Breast epithelium (tissue), 4 donors: Measurements from ENCODE around the gene OR12D3. TPM values are rescaled to one million over a fixed set of nuclear protein-coding genes. Genes with fewer than 3 reads are reported as not detected.

Source experiments
- DNase-seq, 2 donors: peaks; one replicate each; pipeline ENCODE4 v3.0.0-alpha.2; 2019; ENCODE audit warnings: low spot score in 2 of 2
- H3K27ac ChIP-seq, 2 donors: fragments of 200-600 bp; sonication (generic) in 1 of 2; one replicate each; pipeline ENCODE4 v1.5.1; 2016 to 2019; ENCODE audit warnings: mild to moderate bottlenecking in 1 of 2
- H3K27me3 ChIP-seq, 2 donors: fragments of 200-600 bp; sonication (generic) in 1 of 2; one replicate each; pipeline versions ENCODE4 v1.5.1 to v1.6.0; 2017 to 2019; ENCODE audit warnings: control low read depth in 1 of 2, mild to moderate bottlenecking in 1 of 2
- H3K36me3 ChIP-seq: fragments of 200-600 bp; one replicate; pipeline ENCODE4 v1.5.1; 2019
- H3K4me1 ChIP-seq, 2 donors: fragments of 200-600 bp; sonication (generic); one replicate each; pipeline ENCODE4 v1.5.1; 2016 to 2019; ENCODE audit warnings: control low read depth in 1 of 2
- H3K4me3 ChIP-seq, 3 donors: fragments of 200-600 bp; sonication (generic); 1 replicate in 2 of 3; 2 replicates in 1 of 3; pipeline ENCODE4 v1.5.1; 2016 to 2019; ENCODE audit warnings: mild to moderate bottlenecking in 3 of 3, moderate library complexity in 2 of 3
- H3K9me3 ChIP-seq, 2 donors: fragments of 200-600 bp; sonication (generic) in 1 of 2; one replicate each; pipeline ENCODE4 v1.5.1; 2016 to 2019; ENCODE audit warnings: control low read depth in 1 of 2
- CTCF ChIP-seq, 3 donors: fragments of 450-650 bp; IDR thresholded peaks; one replicate each; pipeline ENCODE4 v1.5.1; 2016 to 2017; ENCODE audit warnings: antibody characterized with exemption in 3 of 3, mild to moderate bottlenecking in 3 of 3, moderate library complexity in 3 of 3
- POLR2A ChIP-seq: fragments of 450-650 bp; IDR thresholded peaks from one replicate; pipeline ENCODE4 v1.6.1; 2016; ENCODE audit warnings: antibody characterized with exemption, mild to moderate bottlenecking, moderate library complexity
- POLR2AphosphoS5 ChIP-seq, 3 donors: sonication (generic); formaldehyde crosslinking; IDR thresholded peaks; one replicate each; pipeline ENCODE4 v1.6.1; 2017; ENCODE audit warnings: antibody characterized with exemption in 3 of 3
- intact Hi-C: fragments of 100-400 bp; cut with DNase I; formaldehyde crosslinking; loops from one replicate; pipeline ENCODE4 v1.15.1; 2023; ENCODE audit warnings: low total_unique reads
- total RNA-seq, 3 donors: library from RNA; depleted of rRNA; stranded (reverse); fragments of >200 nt; gene quantifications; one replicate each; pipeline ENCODE4 v1.1.0, GENCODE V29; 2016

OR12D3 gene
- total RNA-seq, 3 donors from 2014 or later = not detected

DNA sequence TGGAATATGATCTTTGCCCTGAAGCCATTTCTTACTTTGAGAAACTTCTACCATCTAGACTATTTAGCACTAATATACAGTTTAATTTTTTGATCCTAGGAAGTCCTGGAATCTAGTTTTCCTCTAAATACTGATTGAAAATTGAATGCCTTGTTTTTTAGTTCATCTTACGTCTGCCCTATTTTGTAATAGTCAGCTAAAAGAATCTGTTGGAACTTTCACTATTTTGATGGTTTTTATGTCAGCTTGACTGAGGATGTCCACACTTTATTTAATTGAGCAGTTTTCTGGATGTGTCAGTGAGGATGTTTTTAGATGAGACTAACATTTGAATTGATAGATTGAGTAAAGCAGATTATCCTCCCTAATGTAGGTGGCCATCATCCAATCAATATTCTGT lies 28.7 kb upstream of the OR12D3 start:
- intact Hi-C loops = no loop called here
- H3K27me3 ChIP-seq = no peaks in the 10 kb centered on the region
- H3K36me3 ChIP-seq = no peaks in the 10 kb centered on the region
- H3K4me1 ChIP-seq = no peaks in the 10 kb centered on the region
- H3K9me3 ChIP-seq = no peaks in the 10 kb centered on the region
- TF ChIP-seq CTCF (IDR thresholded peaks at IDR 0.05) = no peak
- TF ChIP-seq POLR2AphosphoS5 (IDR thresholded peaks at IDR 0.05) = no peak
- no peak for TF ChIP-seq POLR2A
- DNase-seq = no peak
- no peak overlapping the region for H3K4me3 ChIP-seq
- H3K27ac ChIP-seq = no peak overlapping the region

GRCh38 chr6:29399525-29399924 lies 24.4 kb upstream of the OR12D3 start:
- H3K4me1 ChIP-seq = no peaks in the 10 kb centered on the region
- H3K4me3 ChIP-seq = no peak overlapping the region
- no peaks in the 10 kb centered on the region for H3K9me3 ChIP-seq
- H3K27ac ChIP-seq = no peak overlapping the region
- intact Hi-C loops = no loop called here
- DNase-seq = no peak
- H3K27me3 ChIP-seq = no peaks in the 10 kb centered on the region
- H3K36me3 ChIP-seq = no peaks in the 10 kb centered on the region
- TF ChIP-seq POLR2AphosphoS5 (IDR thresholded peaks at IDR 0.05) = no peak
- TF ChIP-seq CTCF (IDR thresholded peaks at IDR 0.05) = no peak
- TF ChIP-seq POLR2A = no peak

- DNase-seq = no peak
- Histone ChIP-seq H3K9me3 (no peaks in the 10 kb centered on the region), H3K4me3 (no peak within 1 kb of the TSS), H3K36me3 (no peaks in the 10 kb centered on the region), H3K27me3 (no peaks in the 10 kb centered on the region), H3K4me1 (no peaks in the 10 kb centered on the region), H3K27ac (no peak within 1 kb of the TSS)
- no peak for TF ChIP-seq POLR2AphosphoS5 (IDR thresholded peaks at IDR 0.05)
- no peak for TF ChIP-seq CTCF (IDR thresholded peaks at IDR 0.05)
- TF ChIP-seq POLR2A = no peak
- intact Hi-C loops = no loop called here
These were observed 20.2 kb upstream of the OR12D3 start, which contains the start of gene OR12D2 for GRCh38 chr6:29395331-29395730. TSS of gene OR12D2 (plus strand) at chr6:29395631. CDS start at chr6:29396700, 1,069 bp downstream.

GRCh38 chr6:29388533-29388932 lies 13.4 kb upstream of the OR12D3 start:
- no peak for TF ChIP-seq POLR2A
- Histone ChIP-seq H3K27ac (no peak overlapping the region), H3K4me3 (no peak overlapping the region), H3K36me3 (no peaks in the 10 kb centered on the region), H3K4me1 (no peaks in the 10 kb centered on the region), H3K9me3 (no peaks in the 10 kb centered on the region), H3K27me3 (no peaks in the 10 kb centered on the region)
- no peak for DNase-seq
- intact Hi-C loops = no loop called here

DNA sequence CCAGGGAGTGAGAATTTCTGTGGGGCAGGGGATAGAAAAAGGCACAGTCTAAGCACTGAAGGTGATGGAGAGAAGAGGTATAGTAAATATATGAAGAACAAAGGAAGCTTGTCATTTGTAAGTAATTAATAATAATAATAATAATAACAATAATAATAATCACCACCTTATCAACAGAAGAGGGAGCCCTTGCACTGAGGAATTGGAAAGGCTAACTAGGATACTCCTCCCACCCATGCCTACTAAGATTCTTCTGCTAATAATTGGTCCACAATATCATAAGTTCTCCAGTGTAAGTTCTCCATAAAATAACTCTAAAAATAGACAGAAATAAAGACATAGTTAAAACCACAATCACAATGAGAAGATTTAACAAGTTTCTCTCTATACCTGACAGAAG lies 912 bp upstream of the OR12D3 start:
- DNase-seq = no peak
- Histone ChIP-seq H3K27me3 (no peaks in the 10 kb centered on the region), H3K36me3 (no peaks in the 10 kb centered on the region), H3K4me1 (no peaks in the 10 kb centered on the region), H3K9me3 (peaks cover 0 to 3% of the 10 kb centered on the region in 2 donors), H3K27ac (no peak overlapping the region), H3K4me3 (no peak overlapping the region)
- intact Hi-C loops = no loop called here
- TF ChIP-seq CTCF (IDR thresholded peaks at IDR 0.05) (no peak), POLR2AphosphoS5 (IDR thresholded peaks at IDR 0.05) (no peak), POLR2A (no peak)

- H3K27me3 ChIP-seq = no peaks in the 10 kb centered on the region
- no peaks in the 10 kb centered on the region for H3K36me3 ChIP-seq
- H3K4me1 ChIP-seq = no peaks in the 10 kb centered on the region
- TF ChIP-seq CTCF (IDR thresholded peaks at IDR 0.05) (no peak), POLR2AphosphoS5 (IDR thresholded peaks at IDR 0.05) (no peak), POLR2A (no peak)
- H3K4me3 ChIP-seq = no peak within 1 kb of the TSS
- no peak within 1 kb of the TSS for H3K27ac ChIP-seq
- intact Hi-C loops = no loop called here
- no peak for DNase-seq
- peaks cover 0 to 3% of the 10 kb centered on the region in 2 donors for H3K9me3 ChIP-seq
These were observed 6.3 kb downstream of the OR12D3 start, which contains the start of gene OR5V1 for GRCh38 chr6:29368765-29369164. TSS of gene OR5V1 (minus strand) at chr6:29368865. CDS start at chr6:29356195, 12,670 bp downstream.
